ENCODE results near the gene VCL. TPM values are rescaled to one million over a fixed set of nuclear protein-coding genes. Genes with fewer than 3 reads are reported as not detected.

VCL gene
- total and polyA plus RNA-seq, 2 of the 8 experiments (the other 6 are each of a cell fraction or from before 2014, with no cell fraction given): 119 to 377 TPM

GRCh38 chr10:73970845-73971244, 27.1 kb upstream of the VCL start:
- 90% methylated on average over 2 of the region's 2 CpGs; no CpG with 5 or more reads in 1 of the 2 experiments for WGBS, 2 experiments (ENCODE audit: extremely low coverage in 1 of 2, insufficient coverage in 1 of 2, insufficient read length in 1 of 2, insufficient replicate concordance in 2 of 2, low coverage in 1 of 2, low lambda C conversion rate in 2 of 2, missing lambda C conversion rate in 1 of 2)
- H2AFZ ChIP-seq (ENCODE audit: low read length): no peak overlapping the region

More at GRCh38 chr10:73970845-73971244, 27.1 kb upstream of the VCL start:
- Histone ChIP-seq H2BK120ac (replicated peaks; ENCODE audit: low read depth, low read length) (no peak overlapping the region), H2BK20ac (ENCODE audit: low read length) (no peak overlapping the region), H3K4ac (replicated peaks; ENCODE audit: insufficient read length, low read depth, low read length) (no peak overlapping the region), H3K4me2 (ENCODE audit: insufficient read depth in 1 of 2, low read depth in 2 of 2, low read length in 2 of 2) (no peak overlapping the region), H4K8ac (ENCODE audit: extremely low read depth, insufficient read depth, low read length) (no peak overlapping the region), H3K18ac (ENCODE audit: extremely low read depth, low read length) (no peak overlapping the region), H2BK12ac (ENCODE audit: low read depth, low read length) (no peak overlapping the region), H3K79me1 (ENCODE audit: low read depth, low read length) (no peaks in the 10 kb centered on the region), H3K14ac (ENCODE audit: insufficient read length) (no peak overlapping the region), H2AK5ac (ENCODE audit: low read depth, low read length) (no peak overlapping the region), H3K79me2 (ENCODE audit: control insufficient read depth in 1 of 2, insufficient read depth in 2 of 2, low read length in 2 of 2) (no peaks in the 10 kb centered on the region), H3K4me3 (ENCODE audit: extremely low read depth in 1 of 4, insufficient read depth in 2 of 4, low read depth in 3 of 4, low read length in 4 of 4) (no peak overlapping the region), H3K9ac (replicated peaks in 1 of 4; ENCODE audit: extremely low read depth in 1 of 4, low read depth in 3 of 4, low read length in 3 of 4) (no peak overlapping the region; a peak in 1 of 7 replicates), H3K27ac (ENCODE audit: low read depth, low read length) (no peak overlapping the region), H4K5ac (ENCODE audit: insufficient read length, low read depth, low read length) (no peak overlapping the region), H3K56ac (replicated peaks; ENCODE audit: insufficient read length, low read depth, low read length) (no peak overlapping the region), H2BK15ac (ENCODE audit: low read length) (no peak overlapping the region), H3K23me2 (ENCODE audit: low read depth, low read length) (no peaks in the 10 kb centered on the region), H2BK5ac (ENCODE audit: low read depth, low read length) (no peak overlapping the region), H4K91ac (replicated peaks; ENCODE audit: insufficient read length, low read length) (no peak overlapping the region), H3K9me3 (ENCODE audit: insufficient read depth in 2 of 2, low read depth in 1 of 2, low read length in 1 of 2) (no peaks in the 10 kb centered on the region), H3K4me1 (replicated peaks in 1 of 4; ENCODE audit: control insufficient read depth in 3 of 4, insufficient read depth in 4 of 4, low read length in 3 of 4) (peaks cover 15 to 34% (median 23%) of the 10 kb centered on the region in 4 experiments), H3K27me3 (replicated peaks in 1 of 4; ENCODE audit: control insufficient read depth in 3 of 4, extremely low read depth in 1 of 4, insufficient read depth in 3 of 4, low read length in 3 of 4) (no peaks in the 10 kb centered on the region), H3K36me3 (ENCODE audit: control insufficient read depth in 2 of 4, insufficient read depth in 4 of 4, low read length in 3 of 4) (no peaks in the 10 kb centered on the region), H3K23ac (ENCODE audit: insufficient read length) (no peak overlapping the region), H4K20me1 (replicated peaks in 1 of 2; ENCODE audit: control insufficient read depth in 1 of 2, insufficient read depth in 2 of 2, low read length in 2 of 2) (no peaks in the 10 kb centered on the region)
- ChIA-PET POLR2A (ENCODE audit: partially characterized antibody) (interaction anchor here (0.9 to 1.1 kb wide), 2 partner anchors 24 to 29 kb away, joined by 3 read pairs; no protein-coding TSS in a partner anchor), CTCF (ENCODE audit: partially characterized antibody) (interaction anchor here (0.8 to 1.1 kb wide), 3 partner anchors 12 to 110 kb away, joined by 3 read pairs; no protein-coding TSS in a partner anchor)
- DNase-seq (ENCODE audit: low read depth in 1 of 2, low spot score in 2 of 2) (no peak), FAIRE-seq (no peak)
- no peak for TF ChIP-seq RAD21 (IDR thresholded peaks at IDR 0.05 in 1 of 2, conservative IDR thresholded peaks at IDR 0.05 in 1 of 2; ENCODE audit: low read depth in 2 of 2, low read length in 2 of 2)
- no peak for TF ChIP-seq BCL11A (IDR thresholded peaks at IDR 0.05; ENCODE audit: low read depth in 2 of 2, low read length in 2 of 2)
- no peak for TF ChIP-seq GABPA (IDR thresholded peaks at IDR 0.05; ENCODE audit: borderline replicate concordance, insufficient read depth, low read length)
- TF ChIP-seq CHD2 (IDR thresholded peaks at IDR 0.05; ENCODE audit: low read length): no peak
- no peak for TF ChIP-seq SIRT6 (IDR thresholded peaks at IDR 0.05; ENCODE audit: low read length)
- TF ChIP-seq FOSL1 (IDR thresholded peaks at IDR 0.05; ENCODE audit: insufficient read depth, low read depth, low read length): no peak
- no peak for TF ChIP-seq SUZ12 (IDR thresholded peaks at IDR 0.05; ENCODE audit: low read length)
- TF ChIP-seq POLR2AphosphoS5 (IDR thresholded peaks at IDR 0.05; ENCODE audit: low read depth, low read length): no peak
- TF ChIP-seq SP1 (IDR thresholded peaks at IDR 0.05; ENCODE audit: low read depth, low read length): no peak
- TF ChIP-seq SP2 (IDR thresholded peaks at IDR 0.05; ENCODE audit: low read length): no peak
- no peak for TF ChIP-seq KDM1A (IDR thresholded peaks at IDR 0.05; ENCODE audit: borderline replicate concordance, low read length)
- no peak for TF ChIP-seq POLR2A (IDR thresholded peaks at IDR 0.05; ENCODE audit: control extremely low read depth in 1 of 2, low read depth in 2 of 2, low read length in 2 of 2)
- TF ChIP-seq ZNF274 (IDR thresholded peaks at IDR 0.05; ENCODE audit: borderline replicate concordance, extremely low read depth, low read length): no peak
- TF ChIP-seq NANOG (IDR thresholded peaks at IDR 0.05; ENCODE audit: insufficient read depth, low read depth, low read length, poor library complexity, severe bottlenecking): no peak

Data from H1 (cell line).